C4-2B (cell line): ENCODE data around the gene ERVK3-1.

Experiments used
- ZFX ChIP-seq: fragments of 450-650 bp; IDR thresholded peaks from 2 replicates; pipeline ENCODE4 v1.6.1; 2017
- TF ChIP-seq, protein P1 (sequence below): fragments of 450-650 bp; conservative IDR thresholded peaks from 2 replicates; pipeline ENCODE4 v1.5.1; 2017; ENCODE audit warnings: mild to moderate bottlenecking

DNA sequence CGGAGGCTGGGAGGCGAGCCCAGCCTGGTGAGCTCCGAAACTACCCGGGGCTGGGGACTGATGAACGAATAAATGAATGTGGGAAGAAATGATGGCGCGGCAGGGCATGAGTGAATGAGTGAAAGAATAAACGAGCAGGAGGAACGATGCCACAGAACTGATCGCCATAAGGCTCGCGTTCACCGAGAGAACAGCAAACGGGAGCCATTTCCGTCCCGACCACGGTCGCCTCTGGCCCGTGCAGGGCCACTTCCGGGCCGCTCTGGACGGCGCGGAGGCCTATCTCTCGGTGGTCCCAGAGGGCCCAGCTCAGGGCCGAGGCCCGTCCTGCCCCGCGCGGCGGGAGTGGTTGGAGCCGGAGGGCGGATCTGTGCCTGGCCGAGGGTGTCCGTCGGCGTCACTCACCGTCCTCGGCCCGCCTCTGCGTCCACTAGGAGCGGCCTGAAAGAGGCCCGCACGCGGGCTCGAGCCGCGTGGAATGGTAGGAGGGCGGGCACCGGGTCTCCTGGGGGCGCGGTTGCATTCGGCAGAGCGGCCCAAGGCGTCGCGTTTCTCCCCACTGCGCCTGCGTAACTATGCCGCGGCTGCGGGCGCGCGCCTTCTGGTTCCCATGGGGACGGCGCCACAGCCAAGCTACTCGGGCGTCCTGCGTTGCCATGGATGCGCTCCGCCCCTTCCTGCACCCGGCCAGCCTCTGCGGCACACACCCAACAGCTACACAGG lies 57.3 kb downstream of the ERVK3-1 start, which contains the start of gene ZNF497:
- TF ChIP-seq, protein P1, sequence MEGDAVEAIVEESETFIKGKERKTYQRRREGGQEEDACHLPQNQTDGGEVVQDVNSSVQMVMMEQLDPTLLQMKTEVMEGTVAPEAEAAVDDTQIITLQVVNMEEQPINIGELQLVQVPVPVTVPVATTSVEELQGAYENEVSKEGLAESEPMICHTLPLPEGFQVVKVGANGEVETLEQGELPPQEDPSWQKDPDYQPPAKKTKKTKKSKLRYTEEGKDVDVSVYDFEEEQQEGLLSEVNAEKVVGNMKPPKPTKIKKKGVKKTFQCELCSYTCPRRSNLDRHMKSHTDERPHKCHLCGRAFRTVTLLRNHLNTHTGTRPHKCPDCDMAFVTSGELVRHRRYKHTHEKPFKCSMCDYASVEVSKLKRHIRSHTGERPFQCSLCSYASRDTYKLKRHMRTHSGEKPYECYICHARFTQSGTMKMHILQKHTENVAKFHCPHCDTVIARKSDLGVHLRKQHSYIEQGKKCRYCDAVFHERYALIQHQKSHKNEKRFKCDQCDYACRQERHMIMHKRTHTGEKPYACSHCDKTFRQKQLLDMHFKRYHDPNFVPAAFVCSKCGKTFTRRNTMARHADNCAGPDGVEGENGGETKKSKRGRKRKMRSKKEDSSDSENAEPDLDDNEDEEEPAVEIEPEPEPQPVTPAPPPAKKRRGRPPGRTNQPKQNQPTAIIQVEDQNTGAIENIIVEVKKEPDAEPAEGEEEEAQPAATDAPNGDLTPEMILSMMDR = no peak
- peak; percentile 93 for TF ChIP-seq ZFX
